HL-60 (cell line): Measurements from ENCODE around the gene SLC15A5.

ENCODE experiments used
- DNase-seq, 2 experiments: peaks; one replicate each; pipeline ENCODE4 v3.0.0-alpha.2; 2010 to 2020; ENCODE audit warnings: low read depth in 1 of 2, low spot score in 1 of 2
- H3K27ac ChIP-seq: fragments of 250-450 bp; sonication (Bioruptor Pico); replicated peaks from 2 replicates; pipeline ENCODE4 v1.5.1; 2020; ENCODE audit warnings: mild to moderate bottlenecking, moderate library complexity
- H3K27me3 ChIP-seq: fragments of 250-450 bp; sonication (Bioruptor Pico); 2 replicates; pipeline ENCODE4 v1.5.1; 2021; ENCODE audit warnings: mild to moderate bottlenecking, moderate library complexity; ENCODE audit not compliant: insufficient read depth, poor library complexity, severe bottlenecking
- H3K4me3 ChIP-seq: replicated peaks from 2 replicates; pipeline ENCODE4 v1.5.1; 2011; ENCODE audit warnings: mild to moderate bottlenecking, control low read depth, low read length; ENCODE audit not compliant: insufficient read depth
- GABPA ChIP-seq: IDR thresholded peaks from 2 replicates; pipeline ENCODE4 v1.6.1; 2012; ENCODE audit warnings: low read depth
- POLR2AphosphoS5 ChIP-seq: IDR thresholded peaks from 2 replicates; pipeline ENCODE4 v1.6.1; 2012; ENCODE audit warnings: low read depth
- SPI1 ChIP-seq: IDR thresholded peaks from 2 replicates; pipeline ENCODE4 v1.6.1; 2012; ENCODE audit warnings: low read depth, mild to moderate bottlenecking, borderline replicate concordance
- TF ChIP-seq, protein P1 (sequence below): IDR thresholded peaks from 2 replicates; pipeline ENCODE4 v1.6.1; 2012; ENCODE audit warnings: low read depth; ENCODE audit not compliant: insufficient replicate concordance
- TF ChIP-seq, protein P2 (sequence below): IDR thresholded peaks from one replicate; pipeline ENCODE4 v1.5.1; 2011; ENCODE audit warnings: low read length, control low read depth, inconsistent platforms; ENCODE audit not compliant: insufficient read depth

SLC15A5 gene

DNA sequence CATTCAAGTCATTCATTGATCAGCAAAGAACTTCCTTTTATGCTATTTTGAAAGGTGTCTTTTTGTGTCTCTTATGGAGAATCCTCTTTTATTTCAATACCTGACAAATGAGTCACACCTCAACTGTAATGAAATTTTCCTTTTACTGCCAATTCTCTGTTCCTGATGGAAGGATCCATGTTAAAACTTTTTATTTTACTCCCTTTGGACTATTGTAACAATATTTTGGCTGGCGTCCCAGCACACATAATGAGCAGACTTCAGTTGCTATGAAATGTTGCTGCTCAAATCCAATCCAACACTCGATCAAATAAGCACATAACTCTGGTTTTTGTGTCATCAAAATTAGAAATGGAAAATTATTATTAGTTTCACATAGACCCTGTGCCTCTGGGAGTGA, 21.9 kb upstream of the SLC15A5 start:
- Histone ChIP-seq H3K27me3 (no peaks in the 10 kb centered on the region), H3K27ac (no peak overlapping the region), H3K4me3 (no peak overlapping the region)
- DNase-seq: no peak
- TF ChIP-seq, protein P1, sequence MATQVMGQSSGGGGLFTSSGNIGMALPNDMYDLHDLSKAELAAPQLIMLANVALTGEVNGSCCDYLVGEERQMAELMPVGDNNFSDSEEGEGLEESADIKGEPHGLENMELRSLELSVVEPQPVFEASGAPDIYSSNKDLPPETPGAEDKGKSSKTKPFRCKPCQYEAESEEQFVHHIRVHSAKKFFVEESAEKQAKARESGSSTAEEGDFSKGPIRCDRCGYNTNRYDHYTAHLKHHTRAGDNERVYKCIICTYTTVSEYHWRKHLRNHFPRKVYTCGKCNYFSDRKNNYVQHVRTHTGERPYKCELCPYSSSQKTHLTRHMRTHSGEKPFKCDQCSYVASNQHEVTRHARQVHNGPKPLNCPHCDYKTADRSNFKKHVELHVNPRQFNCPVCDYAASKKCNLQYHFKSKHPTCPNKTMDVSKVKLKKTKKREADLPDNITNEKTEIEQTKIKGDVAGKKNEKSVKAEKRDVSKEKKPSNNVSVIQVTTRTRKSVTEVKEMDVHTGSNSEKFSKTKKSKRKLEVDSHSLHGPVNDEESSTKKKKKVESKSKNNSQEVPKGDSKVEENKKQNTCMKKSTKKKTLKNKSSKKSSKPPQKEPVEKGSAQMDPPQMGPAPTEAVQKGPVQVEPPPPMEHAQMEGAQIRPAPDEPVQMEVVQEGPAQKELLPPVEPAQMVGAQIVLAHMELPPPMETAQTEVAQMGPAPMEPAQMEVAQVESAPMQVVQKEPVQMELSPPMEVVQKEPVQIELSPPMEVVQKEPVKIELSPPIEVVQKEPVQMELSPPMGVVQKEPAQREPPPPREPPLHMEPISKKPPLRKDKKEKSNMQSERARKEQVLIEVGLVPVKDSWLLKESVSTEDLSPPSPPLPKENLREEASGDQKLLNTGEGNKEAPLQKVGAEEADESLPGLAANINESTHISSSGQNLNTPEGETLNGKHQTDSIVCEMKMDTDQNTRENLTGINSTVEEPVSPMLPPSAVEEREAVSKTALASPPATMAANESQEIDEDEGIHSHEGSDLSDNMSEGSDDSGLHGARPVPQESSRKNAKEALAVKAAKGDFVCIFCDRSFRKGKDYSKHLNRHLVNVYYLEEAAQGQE: no peak
- TF ChIP-seq SPI1 (no peak), POLR2AphosphoS5 (no peak), GABPA (no peak)
- TF ChIP-seq, protein P2, sequence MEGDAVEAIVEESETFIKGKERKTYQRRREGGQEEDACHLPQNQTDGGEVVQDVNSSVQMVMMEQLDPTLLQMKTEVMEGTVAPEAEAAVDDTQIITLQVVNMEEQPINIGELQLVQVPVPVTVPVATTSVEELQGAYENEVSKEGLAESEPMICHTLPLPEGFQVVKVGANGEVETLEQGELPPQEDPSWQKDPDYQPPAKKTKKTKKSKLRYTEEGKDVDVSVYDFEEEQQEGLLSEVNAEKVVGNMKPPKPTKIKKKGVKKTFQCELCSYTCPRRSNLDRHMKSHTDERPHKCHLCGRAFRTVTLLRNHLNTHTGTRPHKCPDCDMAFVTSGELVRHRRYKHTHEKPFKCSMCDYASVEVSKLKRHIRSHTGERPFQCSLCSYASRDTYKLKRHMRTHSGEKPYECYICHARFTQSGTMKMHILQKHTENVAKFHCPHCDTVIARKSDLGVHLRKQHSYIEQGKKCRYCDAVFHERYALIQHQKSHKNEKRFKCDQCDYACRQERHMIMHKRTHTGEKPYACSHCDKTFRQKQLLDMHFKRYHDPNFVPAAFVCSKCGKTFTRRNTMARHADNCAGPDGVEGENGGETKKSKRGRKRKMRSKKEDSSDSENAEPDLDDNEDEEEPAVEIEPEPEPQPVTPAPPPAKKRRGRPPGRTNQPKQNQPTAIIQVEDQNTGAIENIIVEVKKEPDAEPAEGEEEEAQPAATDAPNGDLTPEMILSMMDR: no peak

DNA sequence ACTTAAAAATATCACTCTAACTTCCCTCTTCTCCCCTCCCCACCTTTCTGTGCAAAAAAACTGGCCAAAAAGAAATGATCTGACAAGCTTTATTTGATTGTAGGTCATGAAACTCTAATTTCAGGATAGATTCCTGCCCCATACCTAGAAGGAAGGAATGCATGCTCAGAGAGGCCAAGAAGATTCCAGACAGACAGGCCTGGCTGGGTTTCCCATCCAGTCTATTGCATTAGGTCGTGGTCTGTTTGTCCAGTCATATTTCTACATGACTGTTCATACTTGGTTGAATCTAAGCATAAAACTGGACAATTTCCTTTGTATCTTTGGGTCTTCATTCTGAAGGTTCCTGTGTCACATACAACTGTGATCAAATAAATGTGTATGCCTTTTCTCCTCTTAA, 20.0 kb upstream of the SLC15A5 start:
- no peak for DNase-seq
- Histone ChIP-seq H3K27ac (no peak overlapping the region), H3K4me3 (no peak overlapping the region), H3K27me3 (no peaks in the 10 kb centered on the region)
- no peak for TF ChIP-seq GABPA
- no peak for TF ChIP-seq POLR2AphosphoS5
- TF ChIP-seq SPI1: no peak
- TF ChIP-seq, protein P1: no peak
- TF ChIP-seq, protein P2: no peak

DNA sequence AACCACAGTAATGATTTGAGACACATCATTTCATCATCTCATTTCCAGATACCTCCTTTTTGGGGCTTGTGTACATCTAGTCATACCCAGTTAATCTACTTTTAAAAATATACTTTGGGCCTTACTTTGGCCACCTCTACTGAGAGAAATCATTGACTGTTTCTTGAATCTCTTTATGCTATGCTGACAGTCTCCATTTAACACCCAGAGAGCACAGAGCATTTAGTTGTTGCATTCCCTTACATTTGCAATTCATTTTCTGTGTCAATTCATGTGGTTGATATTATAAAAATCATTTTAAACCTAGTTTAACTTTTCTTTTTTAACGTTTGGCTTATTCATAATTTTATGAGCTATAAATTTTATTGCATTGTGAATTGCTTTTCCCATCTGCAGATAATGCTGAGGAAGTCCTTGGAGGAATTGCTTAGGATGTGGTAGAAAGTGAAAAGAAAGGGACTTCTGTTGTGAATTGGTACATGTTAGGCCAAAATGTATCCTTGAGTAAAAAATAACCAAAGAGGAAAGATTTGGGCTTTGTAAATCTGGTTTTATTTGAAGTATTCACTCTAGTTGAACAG, 17.0 kb upstream of the SLC15A5 start:
- Histone ChIP-seq H3K27ac (no peak overlapping the region), H3K4me3 (no peak overlapping the region), H3K27me3 (no peaks in the 10 kb centered on the region)
- DNase-seq: no peak
- TF ChIP-seq GABPA: no peak
- TF ChIP-seq POLR2AphosphoS5: no peak
- TF ChIP-seq SPI1: no peak
- TF ChIP-seq, protein P1: no peak
- TF ChIP-seq, protein P2: no peak
